Right atrium auricular region (tissue), 2 donors: ENCODE measurements around the gene TAS1R1. TPM values are rescaled to one million over a fixed set of nuclear protein-coding genes. Genes with fewer than 3 reads are reported as not detected.

ENCODE experiments used
- DNase-seq: peaks from one replicate; pipeline ENCODE4 v3.0.0-alpha.2; 2019; ENCODE audit warnings: low spot score
- H3K27ac ChIP-seq, 2 donors: fragments of 200-600 bp; sonication (generic); 1 replicate in 1 of 2; 2 replicates in 1 of 2; pipeline ENCODE4 v1.5.1; 2016 to 2019
- H3K27me3 ChIP-seq, 2 donors: fragments of 200-600 bp; sonication (generic); one replicate each; pipeline versions ENCODE4 v1.5.1 to v1.6.0; 2017 to 2019
- H3K36me3 ChIP-seq: fragments of 200-600 bp; sonication (generic); one replicate; pipeline ENCODE4 v1.5.1; 2016
- H3K4me1 ChIP-seq, 2 donors: fragments of 200-600 bp; sonication (generic); one replicate each; pipeline versions ENCODE4 v1.5.1 to v1.6.0; 2017 to 2019
- H3K4me3 ChIP-seq, 2 donors: fragments of 200-600 bp; sonication (generic); 1 replicate in 1 of 2; 2 replicates in 1 of 2; pipeline ENCODE4 v1.5.1; 2017 to 2019; ENCODE audit warnings: mild to moderate bottlenecking in 1 of 2, moderate library complexity in 1 of 2
- H3K9me3 ChIP-seq, 2 donors: fragments of 200-600 bp; sonication (generic); one replicate each; pipeline ENCODE4 v1.5.1; 2019
- CTCF ChIP-seq, 2 donors: fragments of 200-600 bp; sonication (generic); IDR thresholded peaks; one replicate each; pipeline ENCODE4 v1.5.1; 2019; ENCODE audit warnings: antibody characterized with exemption in 2 of 2
- total RNA-seq, 2 donors: library from RNA; depleted of rRNA; stranded (reverse); fragments of >200 nt; gene quantifications; one replicate each; pipeline ENCODE4 v1.1.0, GENCODE V29; 2016

The TAS1R1 gene
- total RNA-seq, 2 donors from 2014 or later = not detected

- no peak for DNase-seq
- TF ChIP-seq CTCF (IDR thresholded peaks at IDR 0.05) = no peak
- Histone ChIP-seq H3K9me3 (no peaks in the 10 kb centered on the region), H3K4me1 (peaks cover 0 to 18% of the 10 kb centered on the region in 2 donors), H3K27me3 (no peaks in the 10 kb centered on the region), H3K4me3 (no peak overlapping the region), H3K36me3 (no peaks in the 10 kb centered on the region), H3K27ac (no peak overlapping the region)
These were observed 46.8 kb upstream of the TAS1R1 start for GRCh38 chr1:6508154-6508815.

- H3K27me3 ChIP-seq = no peaks in the 10 kb centered on the region
- no peak for DNase-seq
- no peak overlapping the region for H3K27ac ChIP-seq
- H3K4me3 ChIP-seq = no peak overlapping the region
- H3K9me3 ChIP-seq = no peaks in the 10 kb centered on the region
- no peaks in the 10 kb centered on the region for H3K36me3 ChIP-seq
- no peak for TF ChIP-seq CTCF (IDR thresholded peaks at IDR 0.05)
- peaks cover 0 to 19% of the 10 kb centered on the region in 2 donors for H3K4me1 ChIP-seq
These were observed 46.3 kb upstream of the TAS1R1 start for GRCh38 chr1:6508816-6509189.

- no peaks in the 10 kb centered on the region for H3K36me3 ChIP-seq
- no peak overlapping the region for H3K4me3 ChIP-seq
- no peak overlapping the region for H3K27ac ChIP-seq
- no peaks in the 10 kb centered on the region for H3K27me3 ChIP-seq
- no peaks in the 10 kb centered on the region for H3K9me3 ChIP-seq
- peaks cover 0 to 19% of the 10 kb centered on the region in 2 donors for H3K4me1 ChIP-seq
- no peak for TF ChIP-seq CTCF (IDR thresholded peaks at IDR 0.05)
- no peak for DNase-seq
These were observed 45.7 kb upstream of the TAS1R1 start for GRCh38 chr1:6509220-6509918.

- Histone ChIP-seq H3K4me1 (peaks cover 0 to 19% of the 10 kb centered on the region in 2 donors), H3K36me3 (no peaks in the 10 kb centered on the region), H3K27me3 (no peaks in the 10 kb centered on the region), H3K4me3 (no peak overlapping the region), H3K9me3 (no peaks in the 10 kb centered on the region), H3K27ac (no peak overlapping the region)
- TF ChIP-seq CTCF (IDR thresholded peaks at IDR 0.05) = no peak
- DNase-seq = no peak
These were observed 45.2 kb upstream of the TAS1R1 start for GRCh38 chr1:6509919-6510291.

- no peaks in the 10 kb centered on the region for H3K36me3 ChIP-seq
- no peak for DNase-seq
- H3K9me3 ChIP-seq = no peaks in the 10 kb centered on the region
- no peaks in the 10 kb centered on the region for H3K27me3 ChIP-seq
- H3K4me3 ChIP-seq = no peak overlapping the region
- peaks cover 0 to 19% of the 10 kb centered on the region in 2 donors for H3K4me1 ChIP-seq
- H3K27ac ChIP-seq = no peak overlapping the region
- TF ChIP-seq CTCF (IDR thresholded peaks at IDR 0.05) = no peak
These were observed 44.6 kb upstream of the TAS1R1 start for GRCh38 chr1:6510493-6510892.
